ENCODE results near the gene CD200.

DNA sequence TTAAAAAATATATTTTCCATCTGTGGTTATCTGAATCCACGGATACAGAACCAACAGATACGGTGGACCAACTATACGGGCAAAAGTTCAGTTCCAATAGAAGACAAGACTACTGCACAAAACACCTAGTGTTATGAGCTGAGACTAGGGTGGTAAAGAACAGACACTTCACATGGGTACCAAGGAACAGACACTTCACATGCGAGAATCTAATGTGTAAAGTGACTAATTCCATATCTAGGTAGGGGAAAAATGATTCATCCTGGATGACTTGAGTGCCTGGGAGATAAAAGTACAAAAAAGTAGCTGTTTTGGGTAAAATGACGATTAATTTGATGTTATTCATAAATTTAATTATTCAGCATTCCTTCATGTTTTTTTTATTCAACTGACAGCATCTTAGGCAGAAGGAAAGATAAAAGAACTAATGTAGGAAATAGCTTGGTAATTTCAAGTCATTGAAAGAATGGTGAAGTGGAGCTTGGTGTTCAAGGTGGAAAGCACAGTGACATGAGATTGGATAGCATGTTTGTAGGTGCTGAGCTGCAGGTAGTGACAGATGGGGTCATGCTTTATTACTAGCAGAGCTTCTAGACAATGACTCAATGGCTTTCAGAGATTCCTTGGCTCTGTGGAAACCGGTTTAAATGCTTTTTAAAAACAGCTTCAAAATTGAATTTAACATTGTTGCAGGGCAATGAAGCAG lies 5.2 kb downstream of the CD200 start:
- TF ChIP-seq, protein P1, sequence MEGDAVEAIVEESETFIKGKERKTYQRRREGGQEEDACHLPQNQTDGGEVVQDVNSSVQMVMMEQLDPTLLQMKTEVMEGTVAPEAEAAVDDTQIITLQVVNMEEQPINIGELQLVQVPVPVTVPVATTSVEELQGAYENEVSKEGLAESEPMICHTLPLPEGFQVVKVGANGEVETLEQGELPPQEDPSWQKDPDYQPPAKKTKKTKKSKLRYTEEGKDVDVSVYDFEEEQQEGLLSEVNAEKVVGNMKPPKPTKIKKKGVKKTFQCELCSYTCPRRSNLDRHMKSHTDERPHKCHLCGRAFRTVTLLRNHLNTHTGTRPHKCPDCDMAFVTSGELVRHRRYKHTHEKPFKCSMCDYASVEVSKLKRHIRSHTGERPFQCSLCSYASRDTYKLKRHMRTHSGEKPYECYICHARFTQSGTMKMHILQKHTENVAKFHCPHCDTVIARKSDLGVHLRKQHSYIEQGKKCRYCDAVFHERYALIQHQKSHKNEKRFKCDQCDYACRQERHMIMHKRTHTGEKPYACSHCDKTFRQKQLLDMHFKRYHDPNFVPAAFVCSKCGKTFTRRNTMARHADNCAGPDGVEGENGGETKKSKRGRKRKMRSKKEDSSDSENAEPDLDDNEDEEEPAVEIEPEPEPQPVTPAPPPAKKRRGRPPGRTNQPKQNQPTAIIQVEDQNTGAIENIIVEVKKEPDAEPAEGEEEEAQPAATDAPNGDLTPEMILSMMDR (IDR thresholded peaks at IDR 0.05): no peak
- TF ChIP-seq MYBL2 (CRISPR knock-in tag; IDR thresholded peaks at IDR 0.05): no peak
- TF ChIP-seq, protein P2, sequence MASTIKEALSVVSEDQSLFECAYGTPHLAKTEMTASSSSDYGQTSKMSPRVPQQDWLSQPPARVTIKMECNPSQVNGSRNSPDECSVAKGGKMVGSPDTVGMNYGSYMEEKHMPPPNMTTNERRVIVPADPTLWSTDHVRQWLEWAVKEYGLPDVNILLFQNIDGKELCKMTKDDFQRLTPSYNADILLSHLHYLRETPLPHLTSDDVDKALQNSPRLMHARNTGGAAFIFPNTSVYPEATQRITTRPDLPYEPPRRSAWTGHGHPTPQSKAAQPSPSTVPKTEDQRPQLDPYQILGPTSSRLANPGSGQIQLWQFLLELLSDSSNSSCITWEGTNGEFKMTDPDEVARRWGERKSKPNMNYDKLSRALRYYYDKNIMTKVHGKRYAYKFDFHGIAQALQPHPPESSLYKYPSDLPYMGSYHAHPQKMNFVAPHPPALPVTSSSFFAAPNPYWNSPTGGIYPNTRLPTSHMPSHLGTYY (CRISPR knock-in tag; IDR thresholded peaks at IDR 0.05): no peak
- TF ChIP-seq, protein P3, sequence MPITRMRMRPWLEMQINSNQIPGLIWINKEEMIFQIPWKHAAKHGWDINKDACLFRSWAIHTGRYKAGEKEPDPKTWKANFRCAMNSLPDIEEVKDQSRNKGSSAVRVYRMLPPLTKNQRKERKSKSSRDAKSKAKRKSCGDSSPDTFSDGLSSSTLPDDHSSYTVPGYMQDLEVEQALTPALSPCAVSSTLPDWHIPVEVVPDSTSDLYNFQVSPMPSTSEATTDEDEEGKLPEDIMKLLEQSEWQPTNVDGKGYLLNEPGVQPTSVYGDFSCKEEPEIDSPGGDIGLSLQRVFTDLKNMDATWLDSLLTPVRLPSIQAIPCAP (CRISPR knock-in tag; IDR thresholded peaks at IDR 0.05): no peak
- TF ChIP-seq NFE2L1 (CRISPR knock-in tag; IDR thresholded peaks at IDR 0.05): no peak
- TF ChIP-seq ZNF121 (CRISPR knock-in tag; IDR thresholded peaks at IDR 0.05): no peak

Data from WTC11 (cell line).